Activated naive CD8-positive, alpha-beta T cell treated with anti-CD3 and anti-CD28 coated beads, Interleukin-2, amount 10 ng/mL, durations not matched to agents 7 days and 5 days (primary cell): ENCODE measurements around the gene TNP1. TPM values are rescaled to one million over a fixed set of nuclear protein-coding genes. Genes with fewer than 3 reads are reported as not detected.
A peak's percentile ranks its signal among the peaks of the same experiment; 100 is the strongest.

Experiments used
- ATAC-seq: fragments of 150-1000 bp; cut with Tn5 transposase; one replicate; pipeline ENCODE4 v1.10.0; 2021; ENCODE audit warnings: low read depth, moderate library complexity
- POLR2A ChIA-PET: fragments of 350-600 bp; sonication (Branson Sonifier 250); formaldehyde crosslinking; loops from one replicate; lab custom pipeline; 2021; ENCODE audit warnings: antibody characterized with exemption; lab: Charles Lee
- DNase-seq: peaks from one replicate; pipeline ENCODE4 v3.0.0; 2021
- H3K27ac Mint-ChIP-seq: one replicate; pipeline ENCODE4 v1.8.0; 2022; ENCODE audit warnings: mild to moderate bottlenecking, mixed read lengths
- H3K27me3 Mint-ChIP-seq: one replicate; pipeline ENCODE4 v1.8.0; 2022; ENCODE audit warnings: mild to moderate bottlenecking, moderate library complexity, mixed read lengths
- H3K36me3 Mint-ChIP-seq: one replicate; pipeline ENCODE4 v1.8.0; 2021; ENCODE audit warnings: mild to moderate bottlenecking, mixed read lengths
- H3K4me1 Mint-ChIP-seq: one replicate; pipeline ENCODE4 v1.8.0; 2021; ENCODE audit warnings: mixed read lengths
- H3K4me3 Mint-ChIP-seq: one replicate; pipeline ENCODE4 v1.8.0; 2022; ENCODE audit warnings: mild to moderate bottlenecking, moderate library complexity, mixed read lengths
- H3K9me3 Mint-ChIP-seq: one replicate; pipeline ENCODE4 v1.8.0; 2021; ENCODE audit warnings: mixed read lengths
- total RNA-seq, 2 experiments: library from RNA; stranded (reverse); gene quantifications; one replicate each; pipeline ENCODE4 v1.2.3, GENCODE V29; 2021

Gene TNP1, protein sequence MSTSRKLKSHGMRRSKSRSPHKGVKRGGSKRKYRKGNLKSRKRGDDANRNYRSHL
- total RNA-seq: not detected

DNA sequence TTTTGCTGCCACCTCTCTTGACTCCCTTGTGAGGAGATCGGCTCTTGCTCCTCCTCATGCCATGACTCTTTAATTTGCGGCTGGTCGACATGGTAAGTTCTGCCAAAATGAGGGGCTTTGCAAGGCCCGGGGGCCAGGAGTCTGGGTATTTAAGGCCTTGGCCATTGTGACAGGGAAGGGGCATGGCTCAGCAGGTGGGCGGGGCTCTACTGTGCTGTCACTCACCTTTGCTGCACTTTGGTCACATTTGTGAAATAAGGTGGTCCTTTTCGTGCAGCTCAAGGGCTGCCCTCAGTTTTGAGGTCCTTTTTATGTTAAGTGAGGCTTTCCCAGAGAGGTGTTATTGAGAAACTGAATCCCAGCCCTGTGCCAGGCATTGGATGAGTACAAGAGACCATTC is at the start of gene TNP1:
Gene TNP1 (minus strand): TSS at position 121 of the 400 bp plus-strand sequence. CDS start 30 bp downstream, at position 91.
- H3K4me1 Mint-ChIP-seq: peaks cover 29% of the 10 kb centered on the region
- no peak for ATAC-seq
- POLR2A ChIA-PET: no interaction called here
- peak within 1 kb of the TSS; percentile 86 for H3K27ac Mint-ChIP-seq
- peaks cover 5% of the 10 kb centered on the region for H3K27me3 Mint-ChIP-seq
- H3K4me3 Mint-ChIP-seq: peak within 1 kb of the TSS; percentile 20
- H3K36me3 Mint-ChIP-seq: peaks cover 4% of the 10 kb centered on the region
- H3K9me3 Mint-ChIP-seq: peaks cover 3% of the 10 kb centered on the region
- no peak for DNase-seq

DNA sequence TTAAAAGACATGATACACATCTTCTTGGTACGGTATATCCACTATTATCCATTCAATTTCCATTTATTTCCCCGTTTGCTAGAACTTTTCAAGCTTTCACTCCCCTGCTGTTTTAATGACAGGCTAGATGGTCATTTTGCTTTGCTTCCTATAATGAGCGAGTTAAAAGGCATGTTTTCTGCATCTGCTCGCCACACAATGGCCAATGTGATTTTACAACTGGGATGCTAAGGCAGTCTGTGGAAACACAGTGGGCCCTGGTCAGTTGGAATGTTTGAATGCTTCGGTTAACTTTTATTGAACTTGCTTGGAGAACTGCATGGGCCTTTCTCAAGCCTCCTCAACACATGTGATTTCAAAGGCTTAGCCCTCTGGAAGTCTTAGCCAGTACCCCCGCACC is 48.4 kb upstream of the TNP1 start:
- no peak for ATAC-seq
- Mint-ChIP-seq H3K27me3 (peaks cover 7% of the 10 kb centered on the region), H3K27ac (no peak overlapping the region), H3K9me3 (peaks cover 11% of the 10 kb centered on the region), H3K4me3 (no peak overlapping the region), H3K4me1 (peaks cover 17% of the 10 kb centered on the region), H3K36me3 (peaks cover 12% of the 10 kb centered on the region)
- DNase-seq: no peak
- POLR2A ChIA-PET: no interaction called here

DNA sequence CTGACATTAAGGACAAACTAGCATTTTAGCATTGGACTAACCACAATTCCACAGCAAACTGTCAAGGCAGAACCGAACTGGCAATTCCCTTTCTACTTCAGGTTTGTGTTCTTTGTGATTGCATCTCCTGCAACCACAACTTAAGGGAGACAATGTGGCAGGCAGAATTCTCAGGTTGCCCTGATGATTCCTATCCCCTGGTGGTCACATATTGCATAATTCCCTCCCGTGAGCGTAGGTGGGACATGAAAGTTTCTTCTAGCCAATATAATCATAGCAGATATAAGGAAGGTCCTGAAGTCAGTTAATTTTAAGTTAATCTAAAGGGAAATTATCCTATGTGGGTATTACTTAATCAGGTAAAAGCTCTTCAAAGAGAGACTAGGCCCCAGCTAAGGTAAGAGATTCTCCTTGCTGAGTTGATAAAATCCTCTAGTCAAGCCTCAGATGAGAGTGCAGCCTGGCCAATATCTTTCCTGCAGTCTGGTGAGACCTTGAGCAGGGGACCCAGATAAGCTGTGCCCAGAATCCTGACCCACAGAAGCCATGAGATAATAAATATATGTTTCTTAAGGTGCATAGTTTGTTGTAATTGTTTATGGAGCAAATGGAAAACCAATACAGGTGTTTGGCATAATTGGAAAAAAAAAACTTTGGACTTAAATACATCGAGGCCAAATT is 45.9 kb upstream of the TNP1 start:
- Mint-ChIP-seq H3K27me3 (peaks cover 3% of the 10 kb centered on the region), H3K36me3 (peaks cover 23% of the 10 kb centered on the region), H3K4me1 (peaks cover 18% of the 10 kb centered on the region), H3K27ac (no peak overlapping the region), H3K4me3 (no peak overlapping the region), H3K9me3 (peaks cover 21% of the 10 kb centered on the region)
- DNase-seq: no peak
- POLR2A ChIA-PET: interaction anchor here (0.7 kb wide), 1 partner anchor 1693 kb away, joined by 3 read pairs; no protein-coding TSS in a partner anchor
- ATAC-seq: no peak

DNA sequence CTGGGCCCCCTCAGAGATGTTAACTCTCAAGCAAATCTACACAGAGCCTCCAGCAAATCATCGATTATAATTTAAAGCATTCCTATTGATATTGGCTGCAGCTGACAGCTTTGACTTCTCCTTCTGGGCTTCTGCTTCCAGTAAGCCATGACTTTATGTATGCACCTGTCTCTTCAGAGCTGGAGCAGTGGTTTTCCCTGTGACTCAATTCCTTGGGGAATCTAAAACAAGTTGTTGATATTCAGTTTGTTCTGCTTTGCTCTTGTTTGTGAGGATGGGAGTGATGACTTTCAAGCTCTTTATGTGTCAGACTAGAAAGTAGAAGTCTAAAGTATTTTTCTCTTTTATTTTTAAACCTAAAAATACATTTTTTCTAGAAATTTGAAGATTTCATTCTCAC is 45.1 kb upstream of the TNP1 start:
- ATAC-seq (no peak), DNase-seq (no peak)
- H3K4me3 Mint-ChIP-seq: no peak overlapping the region
- POLR2A ChIA-PET: no interaction called here
- H3K9me3 Mint-ChIP-seq: peaks cover 23% of the 10 kb centered on the region
- H3K27me3 Mint-ChIP-seq: peaks cover 4% of the 10 kb centered on the region
- H3K4me1 Mint-ChIP-seq: peaks cover 18% of the 10 kb centered on the region
- H3K36me3 Mint-ChIP-seq: peaks cover 26% of the 10 kb centered on the region
- no peak overlapping the region for H3K27ac Mint-ChIP-seq

DNA sequence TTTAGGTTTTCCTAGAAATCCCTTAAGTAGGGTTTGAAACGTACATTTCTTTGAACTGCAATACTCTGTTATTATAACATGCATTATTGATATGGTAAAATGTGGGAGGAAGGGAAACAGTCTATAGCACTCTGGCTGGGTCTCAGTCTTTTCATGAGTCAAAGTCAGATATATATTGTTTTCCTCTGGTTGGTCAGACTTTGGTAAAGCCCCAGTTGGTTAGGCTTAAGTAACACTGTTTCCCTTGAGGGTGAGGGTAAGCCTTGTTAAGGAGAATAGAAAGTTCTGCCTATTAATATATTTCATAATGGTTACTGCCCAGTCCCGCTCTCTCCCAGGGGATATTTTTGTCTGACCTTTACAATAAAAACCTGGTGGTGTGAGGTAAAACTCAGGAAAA is 44.7 kb upstream of the TNP1 start:
- H3K27me3 Mint-ChIP-seq: peaks cover 6% of the 10 kb centered on the region
- DNase-seq (no peak), ATAC-seq (peak; percentile 52)
- no peak overlapping the region for H3K27ac Mint-ChIP-seq
- POLR2A ChIA-PET: no interaction called here
- peaks cover 18% of the 10 kb centered on the region for H3K4me1 Mint-ChIP-seq
- peak overlapping the region; percentile 23 for H3K4me3 Mint-ChIP-seq
- peaks cover 23% of the 10 kb centered on the region for H3K9me3 Mint-ChIP-seq
- H3K36me3 Mint-ChIP-seq: peaks cover 26% of the 10 kb centered on the region

DNA sequence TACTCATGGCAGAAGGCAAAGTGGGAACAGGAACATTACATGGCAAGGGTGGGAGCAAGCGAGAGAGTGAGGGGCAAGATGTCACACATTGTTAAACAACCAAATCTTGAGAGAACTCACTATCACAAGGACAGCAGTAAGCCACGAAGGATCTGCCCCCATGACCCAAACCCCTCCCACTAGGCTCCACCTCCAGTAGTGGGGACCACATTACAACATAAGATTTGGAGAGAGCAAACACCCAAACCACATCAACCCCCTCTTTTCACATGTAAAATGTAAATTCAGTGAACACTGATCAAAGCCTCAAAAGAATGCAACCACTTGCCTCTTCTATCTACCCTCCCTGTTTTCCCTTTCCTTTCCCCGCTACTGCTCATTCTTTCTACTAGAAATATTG is 43.6 kb upstream of the TNP1 start:
- H3K4me3 Mint-ChIP-seq: no peak overlapping the region
- H3K9me3 Mint-ChIP-seq: peaks cover 22% of the 10 kb centered on the region
- peaks cover 4% of the 10 kb centered on the region for H3K27me3 Mint-ChIP-seq
- ATAC-seq (no peak), DNase-seq (no peak)
- H3K27ac Mint-ChIP-seq: peak overlapping the region; percentile 19
- H3K36me3 Mint-ChIP-seq: peaks cover 30% of the 10 kb centered on the region
- H3K4me1 Mint-ChIP-seq: peaks cover 18% of the 10 kb centered on the region
- POLR2A ChIA-PET: no interaction called here

DNA sequence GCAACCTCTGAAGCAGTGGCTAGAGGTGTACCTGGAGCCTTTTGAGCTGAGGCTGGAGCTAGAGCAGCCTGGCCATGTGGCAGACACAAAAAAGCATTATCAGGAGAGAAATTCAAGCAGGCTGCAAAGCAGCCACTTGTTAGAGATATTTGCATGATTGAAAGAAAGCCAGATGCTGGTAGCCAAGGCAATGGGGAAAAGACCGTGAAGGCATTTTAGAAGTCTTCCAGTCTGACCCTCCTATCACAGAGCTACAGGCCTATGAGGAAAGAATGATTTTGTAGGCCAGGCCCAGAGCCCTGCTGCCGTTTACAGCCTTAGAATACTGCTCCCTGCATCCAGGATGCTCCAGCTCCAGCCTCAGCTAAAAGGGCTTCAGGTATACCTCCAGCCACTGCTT is 41.4 kb upstream of the TNP1 start:
- H3K4me3 Mint-ChIP-seq: no peak overlapping the region
- H3K36me3 Mint-ChIP-seq: peaks cover 37% of the 10 kb centered on the region
- peaks cover 27% of the 10 kb centered on the region for H3K4me1 Mint-ChIP-seq
- H3K27ac Mint-ChIP-seq: no peak overlapping the region
- no peak for ATAC-seq
- peaks cover 27% of the 10 kb centered on the region for H3K9me3 Mint-ChIP-seq
- peaks cover 2% of the 10 kb centered on the region for H3K27me3 Mint-ChIP-seq
- no peak for DNase-seq
- POLR2A ChIA-PET: no interaction called here

DNA sequence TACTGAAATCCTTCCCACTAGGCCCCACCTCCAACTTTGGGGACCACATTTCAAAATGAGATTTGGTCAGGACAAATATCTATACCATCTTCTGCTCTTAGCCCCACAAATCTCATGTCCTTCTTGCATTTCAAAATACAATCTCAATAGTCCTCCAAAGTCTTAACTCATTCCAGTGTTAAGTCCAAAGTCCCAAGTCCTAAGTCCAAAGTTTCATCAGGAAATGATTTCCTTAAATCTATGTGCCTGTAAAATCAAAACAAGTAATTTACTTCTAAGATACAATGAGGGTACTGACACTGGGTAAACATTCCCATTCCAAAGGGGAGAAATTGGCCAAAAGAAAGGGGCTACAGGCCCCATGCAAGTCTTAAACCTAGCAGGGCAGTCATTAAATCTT is 40.5 kb upstream of the TNP1 start:
- Mint-ChIP-seq H3K4me3 (no peak overlapping the region), H3K36me3 (peaks cover 40% of the 10 kb centered on the region), H3K4me1 (peaks cover 23% of the 10 kb centered on the region), H3K9me3 (peaks cover 26% of the 10 kb centered on the region), H3K27ac (no peak overlapping the region), H3K27me3 (peaks cover 2% of the 10 kb centered on the region)
- no peak for DNase-seq
- ATAC-seq: no peak
- POLR2A ChIA-PET: no interaction called here

DNA sequence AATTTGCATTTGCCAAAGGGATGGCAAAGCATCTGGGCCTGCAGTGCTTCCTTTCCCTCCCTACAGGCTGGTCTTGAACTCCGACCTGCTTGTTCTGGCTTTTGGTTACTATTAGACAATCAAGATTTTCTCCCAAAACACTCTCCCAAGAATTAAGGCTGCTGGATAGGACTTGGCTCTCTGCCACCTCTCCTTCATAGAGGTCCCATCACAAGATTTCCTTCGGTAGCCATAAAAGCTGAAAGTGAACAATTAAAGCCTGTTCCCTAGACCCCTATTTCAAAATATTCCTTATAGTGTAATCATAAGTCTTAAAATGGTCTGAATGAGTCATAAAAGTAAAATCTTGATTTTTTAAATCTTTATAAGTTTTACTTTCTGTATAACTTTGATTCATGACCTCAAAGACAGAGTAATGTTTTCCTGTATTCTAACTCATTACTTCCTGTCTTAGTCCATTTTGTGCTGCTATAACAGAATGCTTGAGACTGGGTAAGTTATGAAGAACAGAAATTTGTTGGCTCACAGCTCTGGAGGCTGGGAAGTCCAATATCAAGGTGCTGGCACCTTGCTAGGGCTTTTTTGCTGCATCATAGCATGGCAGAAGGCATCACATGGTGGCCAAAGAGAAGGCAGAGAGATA is 37.8 kb upstream of the TNP1 start:
- Mint-ChIP-seq H3K27me3 (peaks cover 2% of the 10 kb centered on the region), H3K4me3 (no peak overlapping the region), H3K4me1 (peaks cover 9% of the 10 kb centered on the region), H3K9me3 (peaks cover 11% of the 10 kb centered on the region), H3K27ac (peak overlapping the region; percentile 85), H3K36me3 (peaks cover 23% of the 10 kb centered on the region)
- POLR2A ChIA-PET: no interaction called here
- DNase-seq: no peak
- peak; percentile 61 for ATAC-seq

DNA sequence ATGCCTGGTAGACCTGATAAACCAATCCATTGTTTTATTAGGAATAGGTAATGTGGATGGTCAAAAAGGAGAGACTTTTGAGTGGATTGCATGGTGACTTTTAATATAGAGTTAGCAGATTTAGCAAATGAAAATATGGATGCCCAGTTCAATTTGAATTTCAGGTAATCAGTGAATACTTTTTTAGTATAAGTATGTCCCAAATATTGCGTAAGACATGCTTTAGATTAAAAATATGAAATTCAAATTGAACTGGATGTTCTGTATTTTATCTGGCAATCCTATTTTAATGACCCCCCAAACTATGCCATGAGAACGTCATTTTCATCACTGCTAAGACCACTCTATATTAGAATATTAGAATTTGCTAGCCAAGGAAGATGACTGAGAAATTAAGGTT is 30.3 kb upstream of the TNP1 start:
- DNase-seq (no peak), ATAC-seq (no peak)
- Mint-ChIP-seq H3K27ac (no peak overlapping the region), H3K4me1 (peaks cover 3% of the 10 kb centered on the region), H3K9me3 (no peaks in the 10 kb centered on the region), H3K27me3 (peaks cover 16% of the 10 kb centered on the region), H3K4me3 (no peak overlapping the region), H3K36me3 (peaks cover 2% of the 10 kb centered on the region)
- POLR2A ChIA-PET: no interaction called here

DNA sequence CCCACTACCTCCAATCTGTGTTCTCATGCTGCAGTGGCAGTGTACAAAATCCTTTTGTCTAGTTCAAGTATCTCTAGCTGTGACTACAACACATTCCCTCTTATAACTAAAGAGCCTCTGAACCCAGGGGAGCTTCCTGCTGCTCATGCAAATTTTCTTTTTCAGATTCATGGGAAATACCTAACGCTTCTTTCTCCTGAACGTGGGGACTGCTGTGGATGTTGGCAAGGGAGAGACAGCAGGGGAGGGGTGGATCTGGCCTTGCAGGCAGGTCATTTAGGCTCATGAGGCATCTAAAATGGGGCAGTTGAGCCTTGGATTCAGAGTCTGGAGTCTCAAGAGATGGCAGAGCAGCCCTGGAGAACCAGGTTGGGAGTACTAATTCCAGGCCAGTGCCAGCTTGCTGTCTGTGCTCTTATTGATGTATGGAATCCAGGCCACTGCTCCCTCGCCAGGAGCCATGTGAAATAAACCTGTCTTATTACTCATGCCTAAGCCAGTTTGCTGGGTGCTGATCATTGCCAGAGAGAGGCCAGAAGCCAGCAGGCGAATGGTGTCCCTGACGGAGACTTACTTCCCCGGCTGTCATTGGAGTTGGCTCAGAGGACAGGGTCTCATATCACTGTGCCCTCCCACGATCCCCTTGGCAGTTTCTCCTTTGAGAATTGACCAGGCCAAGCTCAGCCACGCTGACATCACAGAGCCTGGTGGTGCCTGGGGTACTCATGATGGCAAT is 29.2 kb upstream of the TNP1 start:
- Mint-ChIP-seq H3K4me1 (peaks cover 3% of the 10 kb centered on the region), H3K27ac (no peak overlapping the region), H3K9me3 (no peaks in the 10 kb centered on the region), H3K36me3 (peaks cover 4% of the 10 kb centered on the region), H3K27me3 (peaks cover 16% of the 10 kb centered on the region), H3K4me3 (no peak overlapping the region)
- DNase-seq: no peak
- ATAC-seq: no peak
- POLR2A ChIA-PET: no interaction called here

DNA sequence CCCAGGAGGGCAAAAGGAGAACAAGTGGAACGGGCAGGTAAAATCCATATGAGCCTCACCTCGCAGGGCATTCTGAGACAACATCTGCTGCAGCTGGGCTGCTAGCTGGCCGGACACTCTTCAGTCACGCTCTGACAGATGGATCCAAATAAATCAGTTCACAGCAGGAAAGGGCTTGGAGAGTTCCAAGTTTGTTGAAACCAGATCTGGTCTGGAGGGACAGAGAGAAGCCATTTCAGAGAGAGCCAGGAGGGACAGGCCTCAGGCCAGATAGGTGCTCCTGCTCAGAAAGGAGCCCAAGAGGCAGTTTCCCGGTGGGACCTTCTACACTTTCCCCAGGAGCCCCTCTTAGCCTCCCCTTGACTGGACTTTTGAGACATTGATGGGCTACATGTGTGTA is 28.2 kb upstream of the TNP1 start:
- peaks cover 4% of the 10 kb centered on the region for H3K4me1 Mint-ChIP-seq
- no peak for DNase-seq
- no peak for ATAC-seq
- POLR2A ChIA-PET: no interaction called here
- H3K36me3 Mint-ChIP-seq: peaks cover 7% of the 10 kb centered on the region
- H3K27ac Mint-ChIP-seq: no peak overlapping the region
- no peak overlapping the region for H3K4me3 Mint-ChIP-seq
- no peaks in the 10 kb centered on the region for H3K9me3 Mint-ChIP-seq
- H3K27me3 Mint-ChIP-seq: peaks cover 16% of the 10 kb centered on the region

DNA sequence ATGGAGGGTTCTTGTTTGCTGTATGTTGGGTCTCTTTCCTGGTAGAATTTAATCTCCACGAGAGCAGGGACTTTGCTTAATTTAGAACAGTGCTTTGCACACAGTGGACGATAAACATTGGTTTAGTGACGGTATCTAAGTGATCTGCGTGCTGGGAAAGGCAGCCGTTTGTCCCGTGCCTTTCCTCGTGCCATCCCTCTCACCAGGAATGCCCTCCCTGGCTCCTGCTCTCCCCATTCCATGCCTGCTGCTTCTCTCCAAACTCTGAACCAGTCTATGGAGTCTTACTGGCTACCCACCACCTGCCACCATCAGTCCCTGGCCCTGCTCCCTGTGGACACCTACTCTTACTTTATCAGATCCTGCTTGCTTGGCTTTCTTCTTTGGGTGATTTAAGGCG is 27.3 kb upstream of the TNP1 start:
- peaks cover 16% of the 10 kb centered on the region for H3K27me3 Mint-ChIP-seq
- no peak overlapping the region for H3K4me3 Mint-ChIP-seq
- peaks cover 8% of the 10 kb centered on the region for H3K36me3 Mint-ChIP-seq
- DNase-seq (no peak), ATAC-seq (no peak)
- POLR2A ChIA-PET: interaction anchor here (1.1 kb wide), 1 partner anchor 15 kb away, joined by 3 read pairs; no protein-coding TSS in a partner anchor
- peaks cover 6% of the 10 kb centered on the region for H3K4me1 Mint-ChIP-seq
- H3K27ac Mint-ChIP-seq: no peak overlapping the region
- no peaks in the 10 kb centered on the region for H3K9me3 Mint-ChIP-seq
